GM18498 (cell line): ENCODE data around the gene RADX.
A peak's percentile ranks its signal among the peaks of the same experiment; 100 is the strongest.
"Not testable (repeated sequence)": the region's sequence is repeated elsewhere in the genome, so short reads cannot be mapped to it uniquely, and the experiment has no call there.

Experiments used
- ATAC-seq: cut with Tn5 transposase; IDR thresholded peaks from one replicate; pipeline ENCODE4 v1.9.1; 2021; ENCODE audit warnings: mild to moderate bottlenecking, moderate library complexity; ENCODE audit not compliant: unreplicated experiment

RADX gene, protein sequence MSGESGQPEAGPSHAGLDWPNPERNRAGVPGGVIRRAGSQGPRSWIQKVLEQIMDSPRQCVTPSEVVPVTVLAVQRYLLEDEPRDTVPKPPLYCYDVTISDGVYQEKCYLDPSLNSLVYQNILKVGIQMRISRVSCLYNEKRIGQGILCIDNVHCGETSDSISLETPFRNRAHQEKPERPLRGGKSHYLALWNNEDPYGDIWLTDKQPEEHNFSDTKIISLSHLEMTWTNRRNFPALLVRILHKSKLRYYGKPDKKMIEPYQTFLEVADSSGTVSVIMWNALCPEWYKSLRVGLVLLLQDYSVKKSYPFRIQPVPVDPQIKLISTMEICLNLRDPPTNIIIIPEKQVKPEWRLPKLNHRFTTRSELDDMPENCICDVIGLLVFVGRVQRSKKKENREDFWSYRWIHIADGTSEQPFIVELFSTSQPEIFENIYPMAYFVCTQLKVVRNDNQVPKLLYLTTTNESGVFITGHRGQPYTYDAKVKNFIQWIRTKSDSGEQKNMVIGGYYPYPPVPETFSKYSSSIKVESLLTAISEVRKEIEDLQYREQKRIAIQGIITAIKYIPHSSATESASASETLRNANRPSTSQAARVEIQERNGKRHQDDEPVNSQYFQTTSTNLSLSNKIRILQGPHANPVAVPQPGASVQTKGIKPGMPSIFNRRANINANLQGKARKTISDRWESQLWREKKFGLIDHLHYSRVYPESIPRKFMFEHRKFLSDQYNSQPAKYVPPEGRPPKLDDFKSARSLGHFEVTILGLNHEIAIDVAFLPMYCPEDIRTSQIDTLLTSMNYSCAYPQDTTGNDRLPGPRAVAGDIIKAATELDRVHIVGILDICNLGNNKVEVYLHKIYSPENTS

DNA sequence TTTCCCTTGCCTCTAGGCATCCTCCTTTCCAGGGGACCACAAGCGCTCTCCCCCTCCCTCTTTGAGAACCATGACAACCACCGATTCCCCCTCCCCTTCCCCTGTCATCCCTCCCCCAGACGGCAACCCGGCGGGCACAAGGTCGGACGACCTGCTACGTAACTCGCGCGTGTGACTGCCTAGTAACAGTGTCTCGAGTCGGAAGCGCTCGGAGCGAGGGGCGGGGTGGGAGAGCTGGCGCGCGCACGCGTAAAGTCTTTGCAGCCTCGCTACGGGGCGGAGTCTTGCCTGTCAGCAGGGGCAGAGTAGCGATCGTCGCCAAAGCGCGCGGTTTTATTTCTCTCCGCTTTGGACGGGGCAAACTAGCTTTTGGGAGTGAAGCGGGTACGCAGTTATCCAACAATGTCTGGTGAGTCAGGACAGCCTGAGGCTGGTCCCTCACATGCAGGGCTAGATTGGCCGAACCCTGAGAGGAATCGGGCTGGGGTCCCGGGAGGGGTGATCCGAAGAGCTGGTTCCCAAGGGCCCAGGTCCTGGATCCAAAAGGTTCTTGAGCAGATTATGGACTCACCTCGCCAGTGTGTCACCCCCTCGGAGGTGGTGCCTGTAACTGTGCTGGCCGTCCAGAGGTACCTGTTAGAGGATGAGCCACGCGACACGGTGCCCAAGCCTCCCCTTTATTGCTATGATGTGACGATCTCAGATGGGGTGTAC lies at the start of gene RADX:
Gene RADX (plus strand): TSS at position 300 of the 714 bp plus-strand sequence. CDS start 103 bp downstream, at position 403.
- peak; percentile 98 for ATAC-seq

DNA sequence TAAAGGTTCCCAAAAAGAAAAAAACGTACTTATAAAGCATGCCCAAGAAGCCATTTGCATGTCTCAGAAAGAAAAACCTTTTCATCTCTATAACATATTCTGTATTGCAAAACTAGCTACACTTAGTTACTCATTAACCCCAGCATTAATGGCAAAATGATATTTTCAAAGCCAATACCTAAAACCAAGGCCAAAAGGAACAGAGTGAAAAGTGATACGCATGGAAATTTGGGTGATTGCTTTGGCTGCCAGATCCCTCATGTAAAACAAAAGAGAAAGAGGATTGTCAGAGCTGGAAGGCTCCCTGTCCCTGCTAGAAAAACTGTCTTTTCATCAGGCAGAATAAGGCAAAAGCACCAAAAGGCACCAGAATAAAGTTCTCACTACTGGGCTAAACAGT lies 46.8 kb upstream of the RADX start:
- no peak for ATAC-seq

DNA sequence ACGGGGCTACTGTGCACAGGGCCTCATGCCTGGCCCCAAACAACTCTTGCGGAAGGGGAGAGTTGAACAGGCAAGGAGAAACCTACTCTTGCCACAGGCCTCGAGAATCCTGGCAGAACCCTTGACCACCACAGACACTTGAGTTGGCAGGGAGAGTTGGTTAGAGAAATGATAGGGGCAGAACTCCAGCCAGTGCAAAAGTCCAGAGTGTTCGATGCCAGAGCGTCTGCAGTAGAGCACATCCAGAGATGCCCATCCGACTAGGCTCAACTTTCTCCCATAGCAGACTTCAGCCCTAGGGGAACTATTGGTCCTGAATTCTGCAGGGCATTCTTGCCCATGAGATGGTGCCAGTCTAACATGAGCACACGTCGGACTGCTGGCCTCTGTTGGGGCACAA lies 45.4 kb upstream of the RADX start:
- no peak for ATAC-seq

DNA sequence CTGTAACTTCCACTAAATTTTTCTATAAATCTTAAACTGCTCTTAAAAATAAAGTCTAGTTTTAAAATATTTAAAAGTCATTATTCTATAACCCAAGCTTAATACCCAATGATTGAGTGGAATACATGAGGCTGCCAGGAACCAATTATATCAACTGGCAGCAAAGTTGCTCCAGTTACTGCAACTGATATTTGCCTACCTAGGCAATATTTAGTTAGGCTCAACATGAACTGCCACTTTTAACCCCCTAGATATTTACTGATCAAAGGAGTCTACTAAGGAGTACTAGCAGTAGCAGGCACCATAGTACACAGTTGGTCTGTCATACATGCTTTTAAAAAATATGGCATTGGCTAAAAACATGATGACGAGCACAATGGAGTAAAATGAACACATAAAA lies 29.9 kb upstream of the RADX start:
- no peak for ATAC-seq

DNA sequence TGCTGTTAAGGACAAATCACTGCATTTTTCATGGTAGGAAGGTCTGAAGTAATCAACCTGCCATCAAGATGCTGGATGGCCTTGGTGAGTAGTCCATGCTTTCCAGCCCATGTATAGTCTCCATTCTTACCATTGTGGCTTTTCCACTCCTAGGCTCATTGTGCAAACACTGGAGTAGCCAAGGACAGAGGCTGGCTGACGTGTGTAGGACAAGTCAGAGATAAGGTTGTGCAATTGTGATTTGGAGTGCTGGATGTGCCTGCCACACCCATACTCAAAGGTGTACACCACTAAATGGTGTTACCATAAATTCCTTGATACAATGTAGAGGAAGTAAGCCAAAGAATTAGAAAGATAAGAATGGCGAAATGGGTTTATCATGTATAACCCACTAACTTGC lies 26.3 kb upstream of the RADX start:
- no peak for ATAC-seq

DNA sequence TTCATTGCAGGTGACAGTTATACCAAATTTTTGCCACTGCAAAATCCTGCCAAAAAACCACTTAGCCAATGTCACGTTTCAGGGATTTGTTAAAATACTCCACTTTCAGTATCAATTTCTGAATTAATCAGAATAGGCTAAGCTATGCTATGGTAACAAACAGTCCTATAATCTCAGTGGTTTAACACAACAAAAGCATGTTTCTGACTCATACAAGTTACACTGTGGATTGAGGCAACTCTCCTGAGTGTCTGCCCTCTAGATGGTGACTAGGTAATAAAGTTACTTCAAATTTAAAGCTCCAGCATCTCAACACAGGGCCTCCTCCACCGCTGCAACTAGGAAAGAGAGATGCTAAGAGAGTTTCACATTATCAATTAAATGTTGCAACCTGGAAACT lies 23.0 kb upstream of the RADX start:
- ATAC-seq = no peak

DNA sequence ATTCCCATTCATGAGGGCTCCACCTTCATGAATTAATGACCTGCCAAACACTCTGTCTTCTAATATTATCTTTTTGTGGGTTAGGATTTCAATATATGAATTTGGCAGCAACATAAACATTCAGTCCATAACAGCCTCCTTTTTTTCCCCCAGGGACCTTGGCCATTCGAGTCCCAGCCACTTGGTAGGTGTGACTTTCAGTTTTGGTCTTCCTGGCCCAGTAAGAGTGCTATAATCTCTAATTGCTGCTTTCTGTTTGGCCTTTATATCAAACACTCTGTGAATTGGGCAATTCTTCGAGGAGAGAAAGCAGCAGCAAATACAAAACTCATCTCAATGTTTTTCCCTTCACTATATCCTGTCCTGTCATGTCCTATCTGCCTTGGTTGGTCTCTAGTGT lies 12.4 kb upstream of the RADX start:
- peak; percentile 51 for ATAC-seq

DNA sequence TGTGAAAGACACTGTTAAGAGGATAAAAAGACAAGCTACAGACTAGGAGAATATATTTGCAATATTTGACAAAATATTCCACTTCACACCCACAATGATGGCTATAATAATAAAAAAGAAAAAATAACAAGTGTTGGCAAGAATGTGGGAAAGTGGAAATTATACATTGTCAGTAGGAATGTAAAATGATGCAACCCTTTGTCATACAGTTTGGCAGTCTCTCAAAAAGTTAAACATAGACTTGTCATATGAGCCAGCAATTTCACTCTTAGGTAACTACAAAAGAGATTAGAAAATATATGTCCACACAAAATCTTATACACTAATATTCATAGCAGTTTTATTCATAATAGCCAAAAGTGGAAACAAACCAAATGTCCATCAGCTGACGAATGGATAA lies 5.2 kb upstream of the RADX start:
- ATAC-seq = no peak

DNA sequence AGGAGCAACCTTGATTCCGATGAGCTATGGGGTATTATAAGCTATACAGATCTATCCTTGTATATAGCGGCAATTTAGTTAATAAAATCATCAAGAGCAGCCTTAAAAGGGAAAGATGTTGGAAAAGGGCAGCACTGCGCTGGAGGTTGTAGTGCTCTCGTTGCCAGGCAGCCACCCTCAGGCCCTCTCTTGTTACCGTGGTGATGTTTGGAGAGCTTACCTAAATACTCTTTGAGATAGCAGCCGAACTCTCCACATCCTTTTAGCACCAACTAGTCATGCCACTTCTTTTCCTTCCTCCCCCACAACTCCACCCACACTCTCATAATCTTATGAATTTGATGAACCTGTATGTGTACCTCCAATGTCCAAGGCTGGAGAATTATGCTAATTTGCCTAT lies 3.8 kb upstream of the RADX start:
- ATAC-seq = no peak

DNA sequence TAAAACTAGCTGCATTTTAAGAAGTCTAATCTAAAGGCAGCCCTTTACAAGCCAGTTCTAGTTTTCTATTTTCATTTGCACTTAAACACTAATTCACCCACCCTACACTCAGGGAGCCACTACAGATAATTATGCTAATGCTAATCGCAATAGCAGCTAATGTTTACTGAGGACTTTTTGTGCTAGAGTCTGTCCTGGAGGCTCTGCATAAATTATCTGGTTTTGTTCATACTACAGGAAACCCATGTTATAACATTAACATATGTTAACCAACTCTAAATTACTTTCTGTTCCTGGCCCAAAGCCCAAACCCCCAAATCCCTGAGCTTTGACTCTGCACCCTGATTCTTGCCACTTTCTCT lies 480 bp upstream of the RADX start:
- ATAC-seq = peak; percentile 16

DNA sequence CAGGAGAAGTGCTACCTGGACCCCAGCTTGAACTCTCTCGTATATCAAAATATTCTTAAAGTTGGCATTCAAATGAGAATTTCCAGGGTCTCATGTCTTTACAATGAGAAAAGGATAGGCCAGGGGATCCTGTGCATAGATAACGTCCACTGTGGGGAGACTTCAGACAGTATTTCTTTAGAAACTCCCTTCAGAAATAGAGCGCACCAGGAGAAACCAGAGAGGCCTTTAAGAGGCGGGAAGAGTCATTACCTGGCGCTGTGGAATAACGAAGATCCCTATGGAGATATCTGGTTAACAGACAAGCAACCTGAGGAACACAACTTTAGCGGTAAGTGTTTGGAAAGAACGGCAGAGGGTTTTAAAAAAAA lies 600 bp downstream of the RADX start:
- peak; percentile 28 for ATAC-seq

DNA sequence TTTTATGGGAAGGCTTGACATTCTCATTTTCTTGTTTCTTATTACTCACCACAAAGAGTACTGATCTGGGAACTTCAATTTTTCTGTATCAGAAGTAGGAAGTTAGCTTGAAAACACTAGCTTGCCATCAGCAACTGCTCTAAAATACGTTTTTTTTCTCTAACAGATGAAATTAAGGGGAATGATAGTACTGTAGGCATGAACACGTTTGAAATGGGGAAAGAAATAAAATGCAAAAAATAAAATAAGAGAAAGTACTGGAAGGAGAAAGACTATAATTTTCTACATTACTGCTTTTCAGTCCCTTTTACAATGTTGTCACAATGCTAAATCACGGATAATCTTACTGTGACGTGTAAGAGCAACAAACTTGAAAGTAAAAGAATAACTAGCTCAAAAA lies 1.5 kb downstream of the RADX start:
- ATAC-seq = no peak

DNA sequence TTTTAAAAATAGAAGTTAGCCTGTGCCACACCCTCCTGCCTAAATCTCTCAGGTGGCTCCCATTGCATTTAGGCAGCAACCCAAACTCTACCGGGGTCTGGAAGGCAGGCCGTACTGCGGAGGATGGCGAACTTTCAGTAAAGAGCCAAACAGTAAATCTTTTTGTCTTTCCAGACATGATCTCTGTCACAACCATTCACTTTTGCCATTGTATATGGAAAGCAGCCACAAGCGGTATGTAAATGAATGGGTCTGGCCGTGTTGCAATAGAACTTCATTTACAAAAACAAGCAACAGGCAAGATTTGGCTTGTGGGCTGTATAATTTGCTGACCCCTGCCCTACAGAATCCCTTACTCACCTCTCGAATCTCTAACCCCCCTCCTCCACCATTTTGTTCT lies 3.3 kb downstream of the RADX start:
- no peak for ATAC-seq

DNA sequence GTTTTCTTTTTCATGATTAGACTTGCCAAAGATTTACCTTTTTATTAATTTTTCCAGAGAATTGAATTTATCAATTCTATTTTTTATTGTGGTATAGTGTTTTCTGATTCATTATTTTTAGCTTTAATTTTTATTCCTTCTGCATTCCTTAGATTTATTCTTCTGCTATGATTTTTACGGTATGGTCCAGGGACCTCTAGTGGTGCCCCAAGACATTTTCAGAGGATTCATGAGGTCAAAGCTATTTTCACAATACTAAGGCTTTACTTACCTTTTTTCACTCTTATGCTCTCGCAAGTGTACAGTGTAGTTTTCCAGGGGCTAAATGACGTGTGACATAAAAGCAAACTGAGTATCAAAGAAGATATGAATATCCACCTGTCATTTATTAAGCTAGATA lies 8.0 kb downstream of the RADX start:
- no peak for ATAC-seq

DNA sequence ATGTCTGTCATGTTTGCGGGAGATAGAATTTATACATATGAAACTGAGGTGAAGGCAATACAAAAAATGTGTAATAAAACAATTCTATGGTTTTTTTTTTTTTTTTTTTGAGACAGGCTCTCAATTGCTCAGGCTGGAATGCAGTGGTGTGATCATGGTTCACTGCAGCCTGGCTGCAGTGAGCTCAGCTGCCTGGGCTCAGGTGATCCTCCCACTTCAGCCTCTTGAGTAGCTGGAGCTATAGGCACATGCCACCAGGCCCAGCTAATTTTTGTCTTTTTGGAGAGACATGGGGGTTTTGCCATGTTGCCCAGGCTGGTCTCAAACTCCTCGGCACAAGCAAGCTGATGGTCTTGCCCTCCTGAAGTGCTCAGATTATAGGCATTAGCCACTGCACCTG lies 10.1 kb downstream of the RADX start:
- no peak for ATAC-seq

DNA sequence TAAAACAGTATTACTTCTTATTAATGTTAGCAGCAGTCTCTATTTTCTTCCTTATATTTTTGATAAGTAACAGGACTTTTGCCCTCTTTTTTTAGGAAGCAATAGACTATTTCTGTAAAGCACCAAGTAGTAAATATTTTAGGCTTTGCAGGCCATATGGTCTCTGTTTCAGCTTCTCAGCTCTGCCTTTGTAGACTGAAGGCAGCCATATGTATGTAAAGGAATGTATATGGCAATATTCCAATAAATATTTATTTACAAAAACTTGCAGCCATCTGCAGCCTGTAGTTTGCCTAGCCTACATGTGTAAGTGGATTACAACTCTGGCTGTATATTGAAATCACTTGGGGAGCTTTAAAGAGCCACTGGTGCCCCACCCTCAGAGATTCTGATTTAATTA lies 15.0 kb downstream of the RADX start:
- ATAC-seq = no peak

DNA sequence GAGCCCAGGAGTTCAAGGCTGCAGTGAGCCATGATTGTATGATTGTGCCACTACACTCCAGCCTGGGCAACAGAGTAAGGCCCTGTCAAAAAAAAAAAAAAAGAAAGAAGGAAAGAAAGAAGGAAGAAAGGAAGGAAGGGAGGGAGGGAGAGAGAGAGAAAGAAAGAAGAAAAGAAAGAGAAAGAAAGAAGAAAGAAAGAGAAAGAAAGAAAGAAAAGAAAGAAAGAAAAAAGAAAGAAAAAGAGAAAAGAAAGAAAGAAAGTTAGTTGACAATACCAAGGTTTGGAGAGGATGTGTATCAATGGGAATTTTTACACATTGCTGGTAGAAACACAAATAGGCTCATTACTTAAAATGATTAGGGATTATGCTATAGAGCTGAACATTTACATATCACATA lies 19.8 kb downstream of the RADX start:
- ATAC-seq = no peak

DNA sequence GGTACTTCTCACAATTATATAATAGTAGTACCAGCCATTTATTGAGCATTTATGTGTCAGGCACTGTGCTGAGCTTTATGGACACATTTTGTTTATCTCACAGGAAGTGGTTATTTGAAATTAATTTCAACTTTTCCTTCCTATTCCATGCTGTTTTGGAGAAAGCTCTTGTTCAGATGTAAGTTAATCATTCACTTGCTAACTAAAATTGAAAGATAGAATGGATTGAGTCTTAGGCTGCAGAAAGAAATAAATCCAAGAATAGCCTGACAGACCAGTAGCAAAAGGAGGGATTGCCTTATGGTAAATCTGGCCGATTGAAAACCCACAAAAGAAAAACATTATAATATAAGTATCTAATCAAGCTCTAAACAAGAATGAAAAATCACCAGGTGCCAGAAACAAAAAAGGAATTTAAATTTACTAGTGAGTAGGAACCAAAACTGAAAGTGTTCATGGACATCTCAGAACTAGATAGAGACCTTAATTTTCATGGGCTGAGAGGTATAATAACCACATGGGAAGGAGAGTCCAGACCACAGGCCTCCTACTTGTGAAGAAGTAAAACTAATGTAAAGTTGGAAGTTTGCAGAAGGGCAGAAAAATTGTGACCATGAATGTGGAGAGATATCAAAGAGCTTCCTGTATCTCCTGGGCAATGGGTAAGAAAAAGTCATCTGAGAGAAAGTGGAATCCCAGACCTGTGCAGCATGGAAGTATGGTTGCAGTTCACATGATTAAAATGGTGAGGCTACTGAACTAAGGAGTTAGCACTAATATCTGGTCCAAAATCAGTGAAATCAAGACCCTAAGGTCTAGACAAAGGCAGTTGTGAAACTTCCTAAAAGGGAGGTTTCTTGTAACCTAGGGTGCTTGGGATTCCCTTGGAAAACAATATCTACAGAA lies 38.0 kb downstream of the RADX start:
- ATAC-seq = peak; percentile 100

DNA sequence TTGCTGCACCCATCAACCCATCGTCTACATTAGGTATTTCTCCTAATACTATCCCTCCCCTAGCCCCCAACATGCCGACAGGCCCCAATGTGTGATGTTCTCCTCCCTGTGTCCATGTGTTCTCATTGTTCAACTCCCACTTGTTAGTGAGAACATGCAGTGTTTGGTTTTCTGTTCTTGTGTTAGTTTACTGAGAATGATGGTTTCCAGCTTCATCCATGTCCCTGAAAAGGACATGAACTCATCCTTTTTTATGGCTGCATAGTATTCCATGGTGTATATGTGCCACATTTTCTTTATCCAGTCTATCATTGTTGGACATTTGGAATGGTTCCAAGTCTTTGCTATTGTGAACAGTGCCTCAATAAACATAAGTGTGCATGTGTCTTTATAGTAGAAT lies 41.8 kb downstream of the RADX start:
- not testable (repeated sequence) for ATAC-seq

DNA sequence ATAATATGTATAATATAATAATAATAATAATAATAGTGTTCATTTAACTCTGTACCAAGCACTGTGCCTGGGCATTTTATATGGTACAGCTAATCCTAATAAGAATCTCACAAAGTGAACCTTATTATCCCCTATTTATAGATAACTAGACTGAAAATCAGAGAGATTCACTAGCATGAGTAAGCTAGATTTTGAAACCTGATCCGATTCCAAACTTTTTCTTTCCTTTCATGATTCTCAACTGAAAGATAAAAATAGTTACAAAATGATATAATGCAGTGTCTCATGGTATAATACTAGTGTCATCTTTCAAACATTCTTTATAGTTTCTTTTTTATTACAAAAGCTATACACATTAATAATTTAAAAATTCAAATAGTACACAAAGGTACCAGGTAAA lies 58.9 kb downstream of the RADX start:
- no peak for ATAC-seq

DNA sequence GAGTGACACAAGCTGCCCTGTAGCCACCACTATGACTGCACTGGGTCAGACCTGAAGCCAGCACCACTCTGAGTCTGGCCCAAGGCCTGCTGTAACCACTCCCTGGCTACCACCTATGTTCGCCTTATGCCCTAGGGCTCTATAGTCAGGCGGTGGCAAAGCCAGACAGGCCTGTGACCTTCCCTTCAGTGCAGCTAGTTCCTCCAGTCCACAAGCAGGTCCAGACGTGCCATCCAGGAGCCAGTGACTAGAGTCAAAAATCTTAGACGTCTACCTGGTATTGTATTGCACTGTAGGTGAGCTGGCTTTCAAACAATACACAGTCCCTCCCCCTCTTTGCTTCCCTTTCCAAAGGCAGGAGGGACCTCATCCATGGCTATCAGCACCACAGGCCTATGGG lies 60.7 kb downstream of the RADX start:
- ATAC-seq = no peak
